Epithelial cell of prostate (primary cell): ENCODE data around the gene SERPINB11.
"Not testable (repeated sequence)": the region's sequence is repeated elsewhere in the genome, so short reads cannot be mapped to it uniquely, and the experiment has no call there.

Experiments used
- DNase-seq: peaks from one replicate; pipeline ENCODE4 v3.0.0-alpha.2; 2011; ENCODE audit warnings: low read depth, low spot score
- H3K27ac ChIP-seq: fragments of 450-650 bp; 2 replicates; pipeline ENCODE4 v1.5.1; 2017; ENCODE audit warnings: mild to moderate bottlenecking

Gene SERPINB11, protein sequence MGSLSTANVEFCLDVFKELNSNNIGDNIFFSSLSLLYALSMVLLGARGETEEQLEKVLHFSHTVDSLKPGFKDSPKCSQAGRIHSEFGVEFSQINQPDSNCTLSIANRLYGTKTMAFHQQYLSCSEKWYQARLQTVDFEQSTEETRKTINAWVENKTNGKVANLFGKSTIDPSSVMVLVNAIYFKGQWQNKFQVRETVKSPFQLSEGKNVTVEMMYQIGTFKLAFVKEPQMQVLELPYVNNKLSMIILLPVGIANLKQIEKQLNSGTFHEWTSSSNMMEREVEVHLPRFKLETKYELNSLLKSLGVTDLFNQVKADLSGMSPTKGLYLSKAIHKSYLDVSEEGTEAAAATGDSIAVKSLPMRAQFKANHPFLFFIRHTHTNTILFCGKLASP

DNA sequence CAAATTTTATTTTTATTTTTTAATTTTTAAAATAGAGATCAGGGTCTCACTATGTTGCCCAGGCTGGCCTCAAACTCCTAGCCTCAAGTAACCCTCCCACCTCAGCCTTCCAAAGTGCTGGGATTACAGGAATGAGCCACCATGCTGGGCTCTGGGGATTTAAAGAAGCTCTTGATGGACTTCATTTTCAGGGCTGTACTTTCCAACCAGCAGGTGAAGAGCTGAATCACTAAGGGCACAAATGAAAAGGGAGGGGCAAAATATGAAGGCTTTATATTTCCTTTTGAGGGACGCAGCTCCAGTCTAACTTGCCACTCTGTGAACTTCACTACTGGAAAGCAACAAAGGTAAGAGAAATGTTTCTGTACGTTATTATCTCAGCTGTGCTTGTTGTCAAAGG lies at the start of gene SERPINB11:
Gene SERPINB11, plus strand, starts transcription at position 301 of the 400 bp plus-strand sequence. CDS start 7,234 bp downstream, outside the sequence.
- no peak within 1 kb of the TSS for H3K27ac ChIP-seq
- no peak for DNase-seq

DNA sequence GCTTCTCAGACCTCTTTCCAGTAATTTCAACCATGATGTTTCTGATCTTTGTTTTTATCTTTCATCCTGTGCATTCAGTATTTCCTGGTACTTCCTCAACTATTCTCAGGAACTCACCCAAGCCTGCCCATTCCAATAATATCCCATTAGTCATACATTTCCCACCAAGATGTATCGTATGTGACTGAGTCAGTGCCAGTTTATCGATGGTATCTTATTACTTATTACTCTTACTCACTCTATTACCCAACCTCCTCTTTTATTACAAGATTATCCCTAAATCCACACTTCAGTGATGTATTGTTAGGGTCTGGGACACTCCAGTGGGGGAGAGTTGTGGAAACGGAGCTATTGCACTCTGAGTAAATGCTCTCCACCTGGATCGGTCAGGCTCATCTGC lies 43.8 kb upstream of the SERPINB11 start:
- H3K27ac ChIP-seq, DNase-seq: not testable (repeated sequence)

DNA sequence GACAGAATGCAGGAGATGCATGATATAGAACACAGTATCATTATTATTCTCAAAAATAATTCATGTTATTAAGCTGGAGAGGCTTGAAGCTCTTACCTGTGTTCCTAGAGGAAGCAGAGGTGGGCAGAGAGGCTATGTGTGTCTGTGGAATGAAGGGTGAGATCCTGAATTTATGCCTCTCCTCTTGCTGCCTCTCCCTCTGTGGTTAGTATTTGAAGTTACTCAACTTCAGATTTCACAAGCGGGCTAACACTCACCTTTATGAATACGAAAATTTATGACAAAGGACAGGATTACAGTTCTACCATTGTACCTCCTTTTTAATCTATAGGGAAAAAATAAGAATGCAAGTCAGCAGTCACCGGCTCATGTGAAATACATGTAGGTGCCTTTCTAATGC lies 41.0 kb upstream of the SERPINB11 start, which contains the start of gene SERPINB3:
Gene SERPINB3, minus strand, starts transcription at position 144 of the 400 bp plus-strand sequence. CDS start 677 bp downstream, outside the sequence.
- DNase-seq, H3K27ac ChIP-seq: not testable (repeated sequence)

DNA sequence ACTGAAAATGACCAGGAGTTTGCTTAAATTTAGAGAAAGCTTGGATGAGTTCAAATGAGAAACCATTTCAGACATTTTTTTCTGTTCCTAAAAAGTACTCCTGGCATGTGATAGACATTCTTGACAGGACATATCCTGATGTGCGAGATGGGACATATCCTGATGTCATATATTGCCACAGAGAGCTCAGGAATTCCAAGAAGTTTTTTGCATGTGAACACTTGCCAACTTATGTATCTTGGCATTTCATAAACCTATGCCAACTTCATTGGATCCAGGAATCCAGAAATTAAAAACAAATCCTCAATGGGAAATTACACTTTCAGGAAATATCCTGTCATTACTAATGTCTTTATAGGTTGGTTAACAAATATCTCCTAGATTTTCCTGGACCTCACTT lies 38.2 kb upstream of the SERPINB11 start:
- no peak for DNase-seq
- H3K27ac ChIP-seq = peak overlapping the region; percentile 30

DNA sequence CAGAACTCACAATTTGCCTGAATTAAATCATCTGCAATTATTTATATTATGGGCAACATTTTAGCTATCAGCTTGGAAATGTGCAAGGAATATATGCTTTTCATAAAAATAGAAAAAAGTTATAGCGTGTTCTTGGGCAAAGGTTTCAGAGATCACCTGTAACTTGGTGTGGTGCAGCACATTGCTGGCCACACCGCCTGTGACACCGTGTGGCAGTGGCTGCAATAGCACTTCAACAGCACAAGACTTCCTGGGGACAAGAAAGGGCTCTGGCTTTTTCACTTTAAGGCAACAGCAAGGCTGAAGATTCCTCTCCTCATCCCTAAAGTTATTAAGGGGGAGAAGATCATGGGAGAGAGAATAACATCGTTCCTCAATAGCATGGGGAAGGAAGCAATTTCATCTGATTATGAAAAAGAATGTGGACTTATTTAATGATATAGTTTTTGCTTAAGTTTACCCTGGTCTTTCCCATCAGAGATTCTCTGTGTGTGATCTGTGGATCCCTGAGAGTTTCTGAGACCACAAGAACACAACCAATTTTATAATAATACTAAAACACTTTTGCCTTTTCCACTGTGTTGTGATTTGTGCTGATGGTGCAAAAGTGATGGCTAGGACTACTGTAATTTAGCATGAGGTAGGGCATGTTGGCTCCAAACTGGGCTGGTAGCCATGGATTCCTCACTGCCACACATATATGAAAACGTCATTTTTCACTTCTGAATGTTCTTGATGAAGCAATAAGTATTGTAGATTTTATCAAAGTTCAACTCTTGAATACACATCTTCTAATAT lies 26.0 kb upstream of the SERPINB11 start:
- peak overlapping the region; percentile 39 for H3K27ac ChIP-seq
- DNase-seq = no peak

DNA sequence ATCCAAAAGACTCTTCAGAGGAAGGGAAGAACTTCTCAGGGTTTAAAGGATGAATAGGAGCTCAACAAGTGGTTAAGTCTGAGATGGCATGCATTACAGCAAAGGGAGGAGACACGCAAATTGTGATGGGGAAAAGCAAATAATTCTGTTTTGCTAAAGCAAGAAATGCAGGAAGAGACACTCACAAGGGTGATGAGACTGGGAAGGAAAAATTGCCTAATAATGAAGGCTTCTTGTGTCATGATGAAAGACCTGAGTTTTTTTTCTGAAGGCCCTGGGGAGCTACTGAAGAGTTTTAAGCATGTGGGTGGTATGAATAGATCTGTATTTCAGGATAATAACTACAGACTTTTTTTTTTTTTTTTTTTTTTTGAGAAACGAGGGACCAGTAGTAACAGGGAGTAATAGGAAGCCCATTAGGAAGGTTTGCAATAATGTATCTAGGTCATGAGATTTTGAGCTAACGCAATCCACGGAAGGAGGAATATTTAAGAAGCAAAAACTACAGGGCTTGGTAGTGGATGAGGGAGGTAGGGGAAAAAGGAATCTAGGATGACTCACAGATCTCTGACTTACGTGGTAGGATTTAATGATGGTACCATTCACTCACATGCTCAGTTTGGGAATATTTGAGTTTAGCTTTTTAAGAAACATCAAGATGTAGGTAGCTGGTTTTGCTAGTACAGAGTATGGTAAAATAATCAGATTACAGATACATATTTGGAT lies 25.1 kb upstream of the SERPINB11 start:
- DNase-seq = no peak
- H3K27ac ChIP-seq = peak overlapping the region; percentile 39

DNA sequence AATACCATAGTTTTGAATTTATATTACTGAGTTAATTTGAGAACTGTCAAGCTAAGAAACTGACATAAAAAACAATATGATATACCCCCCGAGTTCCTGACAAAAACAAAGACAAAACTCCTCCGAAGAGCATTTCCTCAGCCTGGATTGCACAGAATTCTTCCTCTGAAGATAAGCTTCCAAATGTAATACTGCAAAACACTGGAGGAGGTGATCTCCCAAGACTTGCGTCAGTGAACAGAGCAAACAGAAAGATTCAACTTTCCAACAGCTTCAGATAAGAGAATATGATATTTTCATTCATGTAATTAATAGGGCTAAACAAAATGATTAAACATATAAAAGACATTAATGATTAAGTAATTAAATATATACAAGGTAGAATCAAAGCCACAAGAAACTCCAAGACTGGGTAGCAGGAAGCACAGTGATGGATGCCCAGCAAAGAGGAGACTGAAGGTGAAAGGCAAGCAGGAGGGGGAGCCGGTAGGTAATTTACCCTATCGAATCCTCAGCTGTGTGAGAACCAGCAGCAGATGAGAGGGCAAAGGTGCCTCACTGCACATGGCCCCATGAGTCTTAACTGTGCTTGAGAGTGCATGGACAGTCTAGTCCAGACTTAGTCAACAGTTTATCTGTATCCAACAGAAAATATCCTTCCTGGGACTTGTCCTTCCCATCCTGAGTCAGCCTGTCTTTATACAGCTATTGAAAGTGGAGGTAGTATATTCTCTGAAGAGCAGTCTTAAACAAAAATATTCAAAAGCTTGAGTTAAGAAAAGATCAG lies 22.7 kb upstream of the SERPINB11 start:
- H3K27ac ChIP-seq = peak overlapping the region; percentile 98
- DNase-seq = no peak

DNA sequence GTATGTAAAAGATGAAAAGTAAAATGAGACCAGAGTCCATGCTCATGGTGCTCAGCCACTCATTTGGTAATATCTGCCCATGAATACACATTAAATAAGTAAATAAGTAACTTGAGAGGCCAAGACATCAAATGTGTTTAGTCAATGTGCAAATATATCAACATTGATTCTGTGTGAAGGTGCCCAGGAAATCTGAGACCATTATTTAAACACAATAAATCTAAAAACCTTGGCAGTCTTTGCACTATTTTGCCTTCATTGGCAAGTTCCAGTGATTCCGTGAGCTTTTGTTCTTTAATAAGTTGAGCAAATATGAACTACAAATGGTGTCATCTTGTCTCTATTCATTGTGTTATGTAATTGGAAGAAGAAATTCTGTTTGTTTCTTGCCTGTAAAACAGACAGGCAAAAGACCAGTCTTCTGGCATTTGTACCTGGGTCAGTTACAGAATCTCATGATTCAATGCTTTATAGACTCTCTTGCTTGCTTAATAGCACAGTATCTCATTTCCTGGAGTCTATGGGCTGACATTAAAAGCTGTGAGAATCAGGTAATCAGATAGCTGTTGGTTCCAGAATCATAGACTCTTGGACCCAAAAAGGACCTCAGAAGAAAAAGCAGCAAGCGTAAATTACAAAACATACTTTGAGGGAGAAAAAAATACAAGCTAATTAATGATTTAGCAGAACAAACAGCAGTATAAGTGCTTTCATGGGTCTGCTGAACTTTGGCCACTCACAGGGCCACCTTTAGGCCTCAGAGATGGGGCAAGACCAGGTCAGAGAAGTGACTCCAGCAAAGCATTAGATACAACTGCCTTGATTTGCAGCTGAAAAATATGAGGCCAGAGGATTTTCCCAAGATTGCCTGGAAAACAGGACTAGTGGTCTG lies 21.1 kb upstream of the SERPINB11 start:
- H3K27ac ChIP-seq = peak overlapping the region; percentile 98
- peak; percentile 44 for DNase-seq

DNA sequence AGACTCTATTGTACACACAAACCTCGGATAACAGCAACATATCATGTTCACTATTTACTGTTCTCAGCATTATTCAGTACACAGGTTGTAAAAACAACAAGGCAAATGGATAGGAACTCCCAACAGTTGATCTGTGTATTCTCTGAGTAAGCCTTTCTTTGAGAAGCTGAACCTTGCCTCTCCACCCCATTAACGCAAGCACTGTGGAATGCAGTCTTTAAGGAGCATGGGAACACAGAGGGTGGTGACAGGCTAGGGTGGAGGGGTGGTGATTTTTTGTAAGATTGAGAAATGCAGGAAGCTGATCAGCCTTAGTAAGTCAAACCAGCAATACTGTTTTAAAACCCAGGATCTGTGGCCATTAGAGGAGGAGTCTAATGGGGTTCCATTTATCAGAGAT lies 19.6 kb upstream of the SERPINB11 start:
- peak overlapping the region; percentile 98 for H3K27ac ChIP-seq
- DNase-seq = peak; percentile 98

DNA sequence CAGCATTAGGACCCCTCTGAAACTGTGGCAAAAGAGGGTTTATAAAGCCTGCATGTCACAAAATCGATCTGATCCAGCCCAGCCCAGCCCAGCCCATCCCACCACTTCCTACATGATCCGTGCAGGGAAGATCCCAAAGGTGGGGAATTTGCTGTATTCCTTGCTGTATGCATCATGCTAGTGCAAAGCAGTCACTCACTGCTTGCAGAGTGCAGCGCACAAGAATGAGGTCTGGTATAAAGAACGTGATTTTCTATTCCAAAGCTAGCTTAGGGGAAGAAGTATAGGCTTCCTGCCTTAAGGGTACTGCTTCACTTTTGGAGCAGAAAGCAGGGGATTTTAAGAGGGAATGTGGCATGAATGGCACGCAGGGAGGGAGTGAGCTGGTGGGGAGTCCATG lies 18.9 kb upstream of the SERPINB11 start:
- peak overlapping the region; percentile 98 for H3K27ac ChIP-seq
- DNase-seq = no peak

DNA sequence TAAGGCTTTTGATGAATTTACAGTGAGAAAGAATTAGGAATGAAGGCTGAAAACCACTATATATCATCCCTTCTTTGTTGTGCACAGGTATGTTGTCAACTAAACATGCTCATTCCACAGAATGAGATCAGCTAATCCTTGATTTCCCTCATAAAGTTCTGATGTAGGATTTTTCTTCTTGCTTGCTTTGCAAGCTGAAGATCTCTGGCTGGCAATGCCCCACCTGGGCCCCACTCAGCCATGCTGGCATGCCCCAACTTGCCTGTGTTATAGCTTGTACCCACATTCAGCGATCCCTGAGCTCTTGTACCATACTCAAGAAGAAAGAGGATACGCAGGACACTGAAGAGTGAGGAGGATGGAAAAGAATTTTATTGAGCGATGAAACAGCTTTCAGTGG lies 18.0 kb upstream of the SERPINB11 start:
- peak; percentile 53 for DNase-seq
- peak overlapping the region; percentile 98 for H3K27ac ChIP-seq

DNA sequence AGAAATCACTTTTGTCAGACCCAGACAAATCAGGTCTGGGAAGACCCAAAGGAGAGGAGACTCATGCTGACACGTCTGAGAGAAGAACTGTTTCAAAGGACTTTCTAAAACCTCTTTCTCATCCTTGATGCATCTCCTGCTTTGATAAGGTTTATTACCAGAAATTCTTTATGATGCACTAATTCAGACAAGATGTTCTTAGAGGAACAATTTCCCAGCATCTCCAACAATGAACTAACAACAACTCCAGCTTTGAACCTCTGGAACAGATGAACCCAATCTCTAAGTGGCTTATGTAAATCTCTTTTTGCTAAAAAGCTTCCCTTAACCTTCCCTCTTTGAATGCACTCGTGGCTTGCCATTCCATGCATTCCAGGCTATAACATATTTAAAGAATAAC lies 15.9 kb upstream of the SERPINB11 start:
- H3K27ac ChIP-seq = no peak overlapping the region
- DNase-seq = no peak

DNA sequence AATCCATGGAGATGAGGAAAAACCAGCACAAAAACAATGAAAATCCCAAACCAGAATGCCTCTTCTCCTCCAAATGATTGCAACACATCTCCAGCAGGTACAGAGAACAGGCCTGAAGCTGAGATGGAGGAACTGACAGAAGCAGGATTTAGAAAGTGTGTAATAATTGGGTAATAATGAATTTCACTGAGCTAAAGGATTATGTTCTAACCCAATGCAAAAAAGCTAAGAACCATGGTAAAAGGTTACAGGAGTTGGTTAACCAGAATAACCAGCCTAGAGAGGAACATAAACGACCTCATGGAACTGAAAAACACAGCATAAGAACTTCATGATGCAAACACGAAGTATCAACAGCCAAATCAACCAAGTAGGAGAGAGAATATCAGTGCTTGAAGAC lies 13.7 kb upstream of the SERPINB11 start:
- H3K27ac ChIP-seq = no peak overlapping the region
- no peak for DNase-seq

DNA sequence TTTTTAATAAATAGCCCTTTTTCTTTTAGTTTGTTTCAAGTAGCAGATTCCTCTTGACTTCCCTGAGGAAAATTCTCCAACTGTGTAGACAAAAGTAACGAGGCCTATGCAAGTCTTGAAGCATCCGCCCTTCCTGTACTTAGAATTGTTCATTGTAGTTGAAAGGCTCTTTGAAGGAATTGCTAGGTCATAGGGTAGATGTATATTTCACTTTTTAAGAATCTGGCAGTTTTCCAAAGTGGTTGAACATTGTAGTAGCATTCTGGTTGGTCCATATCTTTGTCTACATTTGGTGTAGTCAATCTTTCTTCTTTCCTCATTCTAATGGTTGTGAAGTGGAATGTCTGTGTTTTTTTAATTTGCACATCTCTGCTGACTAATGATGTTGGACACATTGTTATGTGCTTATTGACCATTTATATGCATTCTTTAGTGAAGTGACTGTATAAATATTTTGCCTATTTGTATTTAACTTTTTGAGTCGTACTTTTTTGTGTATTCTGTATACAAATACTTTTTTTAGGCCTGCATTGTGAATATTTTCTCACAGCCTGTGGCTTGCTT lies 5.6 kb upstream of the SERPINB11 start:
- no peak for DNase-seq

DNA sequence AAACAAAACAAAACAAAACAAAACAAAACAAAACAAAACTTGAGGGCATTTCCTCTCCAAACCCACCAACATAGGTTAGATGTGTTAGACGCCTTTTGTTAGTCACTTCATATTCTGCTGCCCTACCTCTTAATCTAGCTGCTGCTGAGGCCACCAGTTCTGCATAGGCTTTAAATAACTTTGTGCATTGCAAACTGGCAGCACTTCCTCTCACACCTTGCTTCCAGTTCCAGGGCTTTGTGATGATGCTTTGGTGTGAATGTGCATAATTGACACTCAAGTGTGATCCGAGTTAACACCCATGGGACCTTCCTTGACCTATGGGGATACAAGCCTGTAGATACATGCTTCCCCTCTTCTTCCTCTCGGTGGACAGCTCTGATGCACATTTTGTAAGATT lies 2.3 kb upstream of the SERPINB11 start:
- H3K27ac ChIP-seq = no peak overlapping the region
- no peak for DNase-seq

More for the DNA sequence above, 5.6 kb upstream of the SERPINB11 start:
- H3K27ac ChIP-seq = no peak overlapping the region

DNA sequence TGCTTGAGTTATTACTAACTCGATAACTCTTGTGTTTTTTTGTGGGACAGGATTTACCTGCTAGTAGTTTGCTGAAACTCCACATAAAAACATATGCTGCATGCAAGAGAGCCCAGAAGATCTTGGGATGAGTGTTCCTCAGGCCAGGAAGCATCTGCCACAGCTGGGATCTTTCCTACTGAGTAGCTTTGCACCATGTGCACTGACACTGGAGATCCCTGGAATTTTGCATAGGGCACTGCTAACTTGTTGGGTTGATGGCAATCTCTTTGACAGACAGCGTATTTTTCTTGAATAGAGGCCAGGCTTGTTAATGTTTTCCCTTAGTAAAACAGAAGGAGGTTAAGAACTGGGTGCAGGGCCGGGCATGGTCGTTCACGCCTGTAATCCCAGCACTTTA lies 808 bp upstream of the SERPINB11 start:
- DNase-seq = no peak
- H3K27ac ChIP-seq = no peak overlapping the region

DNA sequence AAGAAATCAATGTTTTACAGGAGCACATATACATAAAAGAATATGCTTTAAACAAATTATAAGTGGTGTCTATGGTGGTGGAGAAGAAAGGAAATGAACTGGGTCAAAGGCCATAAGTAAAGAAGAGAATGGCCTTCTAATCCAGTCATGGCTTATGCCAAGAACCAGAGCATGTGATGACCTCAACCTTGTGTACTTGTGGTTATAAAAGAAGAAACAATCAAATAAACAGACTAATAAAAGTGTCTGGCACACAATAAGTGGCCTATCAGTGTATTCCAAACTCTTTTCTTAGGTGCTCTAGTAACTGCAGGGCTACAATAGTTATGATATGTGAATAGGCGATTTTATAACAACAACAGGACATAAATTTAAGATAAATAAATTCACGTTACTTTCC lies 2.6 kb downstream of the SERPINB11 start:
- H3K27ac ChIP-seq = no peak overlapping the region
- DNase-seq = no peak

DNA sequence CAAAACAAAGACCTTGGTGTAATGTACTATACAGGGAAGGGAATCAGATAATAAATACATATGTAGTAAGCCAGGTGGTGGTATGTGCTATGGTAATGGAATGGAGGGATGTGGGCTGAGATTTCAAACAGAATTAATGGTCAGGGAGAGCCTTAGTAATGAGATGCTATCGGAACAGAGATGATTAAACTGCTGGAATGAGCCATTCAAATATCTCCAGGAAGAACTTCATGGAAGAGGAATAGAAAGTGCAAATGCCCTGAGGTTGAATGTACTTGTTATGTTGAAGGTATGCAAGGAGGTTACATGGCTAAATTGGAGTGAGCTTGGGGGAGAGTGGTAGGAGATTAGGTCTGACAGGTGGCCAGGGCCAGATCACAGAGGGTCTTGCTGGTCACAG lies 5.1 kb downstream of the SERPINB11 start:
- H3K27ac ChIP-seq = no peak overlapping the region
- no peak for DNase-seq

DNA sequence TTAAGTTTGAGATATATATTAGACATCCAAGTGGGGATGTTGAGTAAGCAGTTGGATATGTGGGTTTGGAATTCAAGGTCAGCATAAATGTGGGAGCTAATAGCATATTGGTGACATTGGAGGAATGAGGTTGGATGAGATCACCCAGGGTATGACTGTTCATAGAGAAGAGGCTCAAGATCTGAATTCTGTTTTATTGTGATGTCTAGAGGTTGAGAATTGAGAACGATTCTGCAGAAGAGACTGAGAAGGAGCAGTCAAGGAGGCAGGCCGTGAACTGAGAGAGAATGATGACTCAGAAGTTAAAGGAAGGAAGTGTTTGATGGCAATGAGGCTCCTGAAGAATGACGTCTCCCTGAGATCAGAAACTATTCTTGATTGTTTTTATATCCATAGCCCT lies 5.9 kb downstream of the SERPINB11 start:
- H3K27ac ChIP-seq = no peak overlapping the region
- DNase-seq = no peak
